MM.1S (cell line): ENCODE measurements around the gene EPGN.

Experiments
- DNase-seq: peaks from one replicate; pipeline ENCODE4 v3.0.0-alpha.2; 2015
- H2AFZ ChIP-seq: fragments of 300-600 bp; sonication (generic); 2 replicates; pipeline ENCODE4 v1.6.0; 2016; ENCODE audit warnings: antibody characterized with exemption, low read length
- H3F3A ChIP-seq: fragments of 300-600 bp; sonication (generic); 2 replicates; pipeline ENCODE4 v1.6.1; 2016; ENCODE audit warnings: mild to moderate bottlenecking, antibody characterized with exemption, low read length, moderate library complexity, mixed read lengths; ENCODE audit not compliant: insufficient read depth
- H3K27ac ChIP-seq: fragments of 300-600 bp; sonication (generic); 2 replicates; pipeline ENCODE4 v1.5.1; 2016; ENCODE audit warnings: mild to moderate bottlenecking, low read length
- H3K27me3 ChIP-seq: fragments of 300-600 bp; sonication (generic); replicated peaks from 2 replicates; pipeline ENCODE4 v1.6.0; 2016; ENCODE audit warnings: low read length; ENCODE audit not compliant: insufficient read depth
- H3K36me3 ChIP-seq: fragments of 300-600 bp; sonication (generic); replicated peaks from 2 replicates; pipeline ENCODE4 v1.6.1; 2016; ENCODE audit warnings: mild to moderate bottlenecking, low read length, mixed read lengths; ENCODE audit not compliant: insufficient read depth
- H3K4me1 ChIP-seq: fragments of 300-600 bp; sonication (generic); 2 replicates; pipeline ENCODE4 v1.6.1; 2016; ENCODE audit warnings: low read length, mixed read lengths
- H3K4me2 ChIP-seq: fragments of 300-600 bp; sonication (generic); 2 replicates; pipeline ENCODE4 v1.6.0; 2016; ENCODE audit warnings: low read depth, low read length
- H3K4me3 ChIP-seq: fragments of 300-600 bp; sonication (generic); 2 replicates; pipeline ENCODE4 v1.5.1; 2016; ENCODE audit warnings: low read length, mixed read lengths
- H3K79me2 ChIP-seq: fragments of 300-600 bp; sonication (generic); 2 replicates; pipeline ENCODE4 v1.6.1; 2016; ENCODE audit warnings: mixed run types, low read length, mixed read lengths
- H3K9ac ChIP-seq: fragments of 300-600 bp; sonication (generic); 2 replicates; pipeline ENCODE4 v1.6.1; 2016; ENCODE audit warnings: low read length, mixed read lengths
- H3K9me2 ChIP-seq: fragments of 300-600 bp; sonication (generic); replicated peaks from 2 replicates; pipeline ENCODE4 v1.6.1; 2016; ENCODE audit warnings: mild to moderate bottlenecking, low read length, mixed read lengths; ENCODE audit not compliant: insufficient read depth
- H3K9me3 ChIP-seq: fragments of 300-600 bp; sonication (generic); replicated peaks from 2 replicates; pipeline ENCODE4 v1.6.1; 2016; ENCODE audit warnings: mild to moderate bottlenecking, low read length, mixed read lengths; ENCODE audit not compliant: insufficient read depth
- H4K20me1 ChIP-seq: fragments of 300-600 bp; sonication (generic); 2 replicates; pipeline ENCODE4 v1.6.1; 2016; ENCODE audit warnings: mild to moderate bottlenecking, low read length, moderate library complexity, mixed read lengths; ENCODE audit not compliant: insufficient read depth
- CTCF ChIP-seq: fragments of 300-600 bp; sonication (generic); IDR thresholded peaks from 2 replicates; pipeline ENCODE4 v1.5.1; 2016; ENCODE audit warnings: antibody characterized with exemption, low read length, mixed read lengths
- EZH2 ChIP-seq: fragments of 300-600 bp; sonication (generic); optimal IDR thresholded peaks from 2 replicates; pipeline ENCODE3; 2017; ENCODE audit warnings: low read depth, mild to moderate bottlenecking, antibody characterized with exemption, low read length, mixed read lengths
- EZH2phosphoT487 ChIP-seq: fragments of 300-600 bp; sonication (generic); IDR thresholded peaks from 2 replicates; pipeline ENCODE4 v1.6.1; 2018; ENCODE audit warnings: antibody characterized with exemption, low read length

EPGN gene

GRCh38 chr4:74307170-74307569 is 1.1 kb upstream of the EPGN start:
- no peak for TF ChIP-seq EZH2phosphoT487
- TF ChIP-seq EZH2, result no peak
- no peaks in the 10 kb centered on the region for H3K27me3 ChIP-seq
- H3K9me3 ChIP-seq, result no peaks in the 10 kb centered on the region
- H3F3A ChIP-seq, result no peaks in the 10 kb centered on the region
- H3K79me2 ChIP-seq, result no peaks in the 10 kb centered on the region
- no peak overlapping the region for H2AFZ ChIP-seq
- no peaks in the 10 kb centered on the region for H3K9me2 ChIP-seq
- DNase-seq, result no peak
- no peak overlapping the region for H3K9ac ChIP-seq
- no peak overlapping the region for H3K4me2 ChIP-seq
- 0 out of 2 replicates have a peak, but pooled peaks cover 5% of the 10 kb centered on the region for H3K4me1 ChIP-seq
- H3K4me3 ChIP-seq, result no peak overlapping the region
- H3K36me3 ChIP-seq, result no peaks in the 10 kb centered on the region
- no peak overlapping the region for H3K27ac ChIP-seq
- H4K20me1 ChIP-seq, result no peaks in the 10 kb centered on the region

- Histone ChIP-seq H2AFZ (no peak overlapping the region), H4K20me1 (no peaks in the 10 kb centered on the region), H3K4me2 (no peak overlapping the region), H3K27me3 (no peaks in the 10 kb centered on the region), H3K9ac (no peak overlapping the region), H3K27ac (no peak overlapping the region), H3K79me2 (no peaks in the 10 kb centered on the region), H3K9me3 (no peaks in the 10 kb centered on the region), H3K4me1 (0 out of 2 replicates have a peak, but pooled peaks cover 5% of the 10 kb centered on the region), H3F3A (no peaks in the 10 kb centered on the region), H3K4me3 (no peak overlapping the region), H3K36me3 (no peaks in the 10 kb centered on the region), H3K9me2 (no peaks in the 10 kb centered on the region)
- TF ChIP-seq EZH2 (no peak), CTCF (no peak), EZH2phosphoT487 (no peak)
- DNase-seq, result no peak
These were observed 953 bp downstream of the EPGN start for GRCh38 chr4:74309223-74309622.

GRCh38 chr4:74311696-74312313 is 3.5 kb downstream of the EPGN start:
- Histone ChIP-seq H3K79me2 (no peaks in the 10 kb centered on the region), H3F3A (no peaks in the 10 kb centered on the region), H3K4me3 (no peak overlapping the region), H3K9me3 (no peaks in the 10 kb centered on the region), H3K9me2 (no peaks in the 10 kb centered on the region), H3K27ac (no peak overlapping the region), H2AFZ (no peak overlapping the region), H3K4me1 (0 out of 2 replicates have a peak, but pooled peaks cover 5% of the 10 kb centered on the region), H3K27me3 (no peaks in the 10 kb centered on the region), H3K36me3 (no peaks in the 10 kb centered on the region), H4K20me1 (no peaks in the 10 kb centered on the region), H3K4me2 (no peak overlapping the region), H3K9ac (no peak overlapping the region)
- DNase-seq, result peak; percentile 81
- TF ChIP-seq EZH2, result no peak
- peak; percentile 70 for TF ChIP-seq CTCF

GRCh38 chr4:74314329-74314728 is 6.1 kb downstream of the EPGN start:
- Histone ChIP-seq H2AFZ (no peak overlapping the region), H3K36me3 (no peaks in the 10 kb centered on the region), H3F3A (no peaks in the 10 kb centered on the region), H3K4me1 (0 out of 2 replicates have a peak, but pooled peaks cover 4% of the 10 kb centered on the region), H3K9me2 (no peaks in the 10 kb centered on the region), H3K79me2 (no peaks in the 10 kb centered on the region), H4K20me1 (no peaks in the 10 kb centered on the region), H3K9me3 (no peaks in the 10 kb centered on the region), H3K27ac (no peak overlapping the region), H3K9ac (no peak overlapping the region), H3K4me2 (no peak overlapping the region), H3K4me3 (no peak overlapping the region), H3K27me3 (no peaks in the 10 kb centered on the region)
- no peak for DNase-seq
- TF ChIP-seq EZH2 (no peak), EZH2phosphoT487 (no peak), CTCF (no peak)
